22Rv1 (cell line): ENCODE measurements around the gene AGBL3.
"Not testable (repeated sequence)": the region's sequence is repeated elsewhere in the genome, so short reads cannot be mapped to it uniquely, and the experiment has no call there.

Experiments
- H3K27ac ChIP-seq: fragments of 450-650 bp; 2 replicates; pipeline ENCODE4 v1.5.1; 2017
- ZFX ChIP-seq: fragments of 450-650 bp; IDR thresholded peaks from 2 replicates; pipeline ENCODE4 v1.6.1; 2017; ENCODE audit warnings: antibody characterized with exemption, borderline replicate concordance
- TF ChIP-seq, protein P1 (sequence below): fragments of 450-650 bp; IDR thresholded peaks from 2 replicates; pipeline ENCODE4 v1.5.1; 2017; ENCODE audit warnings: mild to moderate bottlenecking

The AGBL3 gene

DNA sequence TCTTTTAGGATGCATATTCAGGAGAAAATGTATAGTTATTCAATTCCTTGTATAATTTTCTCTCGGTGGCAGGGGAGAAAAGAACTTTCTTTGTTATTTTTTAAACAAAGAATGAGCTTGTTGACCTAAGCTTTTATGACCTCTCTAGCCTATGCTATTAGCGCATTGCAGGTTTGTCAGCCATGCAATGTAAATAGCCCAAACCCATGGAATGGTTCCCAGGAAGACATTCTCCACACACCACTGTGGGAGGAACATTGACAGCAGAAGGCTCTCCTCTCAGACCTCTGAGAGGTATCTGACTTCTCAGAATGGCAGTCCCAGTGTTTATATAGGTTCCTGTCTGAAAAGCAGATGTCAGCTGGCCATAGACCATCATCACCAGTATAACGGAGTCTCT is 19.6 kb upstream of the AGBL3 start:
- peak overlapping the region; percentile 90 for H3K27ac ChIP-seq

DNA sequence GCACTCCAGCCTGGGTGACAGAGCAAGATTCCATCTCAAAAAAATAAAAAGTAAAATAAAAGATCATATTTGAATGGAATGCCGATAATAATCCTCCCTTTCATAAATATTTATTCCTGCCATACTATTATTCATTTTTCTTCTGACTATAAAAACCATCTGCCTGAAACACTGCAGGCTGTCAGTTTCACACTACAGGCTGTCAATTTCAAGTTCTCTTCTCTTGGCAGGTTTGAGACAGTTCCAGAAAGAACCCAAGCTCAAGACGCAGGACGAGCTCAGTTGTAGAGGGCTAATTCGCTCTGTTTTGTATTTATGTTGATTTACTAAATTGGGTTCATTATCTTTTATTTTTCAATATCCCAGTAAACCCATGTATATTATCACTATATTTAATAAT is 18.2 kb upstream of the AGBL3 start:
- peak overlapping the region; percentile 90; the same call in 1 of the 2 replicates for H3K27ac ChIP-seq
- TF ChIP-seq, protein P1, sequence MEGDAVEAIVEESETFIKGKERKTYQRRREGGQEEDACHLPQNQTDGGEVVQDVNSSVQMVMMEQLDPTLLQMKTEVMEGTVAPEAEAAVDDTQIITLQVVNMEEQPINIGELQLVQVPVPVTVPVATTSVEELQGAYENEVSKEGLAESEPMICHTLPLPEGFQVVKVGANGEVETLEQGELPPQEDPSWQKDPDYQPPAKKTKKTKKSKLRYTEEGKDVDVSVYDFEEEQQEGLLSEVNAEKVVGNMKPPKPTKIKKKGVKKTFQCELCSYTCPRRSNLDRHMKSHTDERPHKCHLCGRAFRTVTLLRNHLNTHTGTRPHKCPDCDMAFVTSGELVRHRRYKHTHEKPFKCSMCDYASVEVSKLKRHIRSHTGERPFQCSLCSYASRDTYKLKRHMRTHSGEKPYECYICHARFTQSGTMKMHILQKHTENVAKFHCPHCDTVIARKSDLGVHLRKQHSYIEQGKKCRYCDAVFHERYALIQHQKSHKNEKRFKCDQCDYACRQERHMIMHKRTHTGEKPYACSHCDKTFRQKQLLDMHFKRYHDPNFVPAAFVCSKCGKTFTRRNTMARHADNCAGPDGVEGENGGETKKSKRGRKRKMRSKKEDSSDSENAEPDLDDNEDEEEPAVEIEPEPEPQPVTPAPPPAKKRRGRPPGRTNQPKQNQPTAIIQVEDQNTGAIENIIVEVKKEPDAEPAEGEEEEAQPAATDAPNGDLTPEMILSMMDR = no peak
- no peak for TF ChIP-seq ZFX

More for the DNA sequence above, 19.6 kb upstream of the AGBL3 start:
- TF ChIP-seq, protein P1 = no peak
- TF ChIP-seq ZFX = no peak

DNA sequence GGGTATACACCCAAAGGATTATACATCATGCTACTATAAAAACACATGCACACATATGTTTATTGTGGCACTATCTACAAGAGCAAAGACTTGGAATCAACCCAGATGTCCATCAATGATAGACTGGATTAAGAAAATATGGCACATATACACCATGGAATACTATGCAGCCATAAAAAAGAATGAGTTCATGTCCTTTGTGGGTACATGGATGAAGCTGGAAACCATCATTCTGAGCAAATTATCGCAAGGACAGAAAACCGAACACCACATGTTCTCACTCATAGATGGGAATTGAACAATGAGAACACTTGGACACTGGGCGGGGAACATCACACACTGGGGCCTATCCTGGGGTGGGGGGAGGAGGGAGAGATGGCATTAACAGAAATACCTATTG is 4.7 kb upstream of the AGBL3 start:
- H3K27ac ChIP-seq = not testable (repeated sequence)

DNA sequence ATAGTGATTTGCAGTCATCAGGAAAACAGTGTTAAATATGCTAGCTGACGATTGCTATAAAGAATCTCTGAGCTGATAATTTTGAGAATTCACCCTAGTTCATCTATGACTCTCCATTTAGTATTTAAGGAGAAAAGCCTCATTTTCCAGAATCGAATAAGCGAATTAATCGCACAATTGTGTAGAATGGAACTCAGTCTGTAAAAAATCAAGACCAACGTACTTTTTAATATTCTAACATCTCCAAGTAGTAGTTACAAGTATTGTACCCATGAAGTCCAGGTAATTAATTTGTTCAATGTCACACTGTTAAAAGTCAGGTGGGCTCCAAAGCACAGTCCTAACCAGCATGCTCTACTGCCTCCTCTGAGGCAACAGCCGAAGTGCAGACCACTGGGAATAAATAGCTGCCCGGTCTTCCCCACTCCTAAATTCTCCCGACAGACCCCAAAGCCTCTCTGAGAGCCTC is 380 bp upstream of the AGBL3 start:
- peak overlapping the region; percentile 93 for H3K27ac ChIP-seq
- no peak for TF ChIP-seq ZFX
- TF ChIP-seq, protein P1 = no peak

DNA sequence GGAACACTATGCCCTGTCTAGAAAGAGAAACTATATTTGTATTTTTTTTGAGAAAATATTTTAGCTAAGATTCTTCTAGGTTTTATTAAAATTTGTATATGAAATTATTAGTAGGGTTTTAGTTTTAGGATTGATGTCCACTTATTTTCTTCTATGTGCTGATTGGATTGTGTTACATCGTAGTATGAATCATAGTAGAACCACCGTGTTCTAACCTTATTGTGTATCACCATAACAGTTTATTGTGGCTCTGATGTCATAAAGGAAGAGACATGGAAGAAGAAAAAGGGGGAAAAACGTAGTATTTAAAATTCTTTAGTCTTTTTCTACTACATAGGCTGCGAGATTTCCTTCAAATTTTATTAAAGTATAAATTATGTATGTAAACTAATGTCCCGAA is 1.9 kb downstream of the AGBL3 start:
- no peak for TF ChIP-seq ZFX
- TF ChIP-seq, protein P1 = no peak
- no peak overlapping the region for H3K27ac ChIP-seq

DNA sequence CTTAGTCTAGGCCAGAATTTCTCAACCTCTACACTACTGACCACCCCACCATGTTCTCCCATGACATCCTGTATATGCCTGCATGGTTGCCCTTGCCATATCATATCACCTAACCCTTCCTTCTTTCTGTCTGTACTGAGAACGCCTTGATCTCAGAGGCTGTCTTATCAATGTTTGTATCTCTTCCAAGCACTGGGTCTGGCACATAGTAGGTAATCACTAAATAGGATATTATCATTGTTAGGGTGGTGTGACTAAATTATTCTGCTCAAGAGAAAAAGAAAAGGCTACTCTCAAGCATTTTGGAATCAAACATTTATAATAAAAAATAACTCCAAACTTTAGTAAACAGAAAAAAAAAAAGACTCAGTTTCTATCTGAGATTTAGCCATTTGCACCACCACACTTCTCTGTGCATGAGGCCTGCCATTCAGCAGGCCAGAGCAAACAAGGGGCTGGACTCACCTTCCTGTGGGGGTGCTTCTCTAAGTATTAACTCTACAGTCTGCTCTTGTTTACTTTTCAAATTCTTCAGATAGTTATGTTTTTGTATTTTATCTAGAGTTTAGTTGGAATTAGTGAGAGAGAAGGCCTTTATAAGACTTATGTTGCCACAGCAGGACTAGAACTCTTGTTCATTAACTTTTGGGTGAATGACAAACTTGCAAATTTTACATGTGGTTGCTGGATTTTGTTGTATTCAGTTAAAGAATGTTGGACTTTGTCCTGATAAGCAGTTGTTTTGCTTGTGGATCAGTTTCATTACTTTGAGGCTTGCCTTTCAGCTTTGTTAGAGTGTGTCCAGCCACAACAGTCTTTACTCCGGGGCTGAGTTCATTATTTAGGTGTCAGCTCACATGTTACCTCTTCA is 5.4 kb downstream of the AGBL3 start:
- H3K27ac ChIP-seq = peak overlapping the region; percentile 5
- TF ChIP-seq ZFX = no peak
- TF ChIP-seq, protein P1 = no peak

DNA sequence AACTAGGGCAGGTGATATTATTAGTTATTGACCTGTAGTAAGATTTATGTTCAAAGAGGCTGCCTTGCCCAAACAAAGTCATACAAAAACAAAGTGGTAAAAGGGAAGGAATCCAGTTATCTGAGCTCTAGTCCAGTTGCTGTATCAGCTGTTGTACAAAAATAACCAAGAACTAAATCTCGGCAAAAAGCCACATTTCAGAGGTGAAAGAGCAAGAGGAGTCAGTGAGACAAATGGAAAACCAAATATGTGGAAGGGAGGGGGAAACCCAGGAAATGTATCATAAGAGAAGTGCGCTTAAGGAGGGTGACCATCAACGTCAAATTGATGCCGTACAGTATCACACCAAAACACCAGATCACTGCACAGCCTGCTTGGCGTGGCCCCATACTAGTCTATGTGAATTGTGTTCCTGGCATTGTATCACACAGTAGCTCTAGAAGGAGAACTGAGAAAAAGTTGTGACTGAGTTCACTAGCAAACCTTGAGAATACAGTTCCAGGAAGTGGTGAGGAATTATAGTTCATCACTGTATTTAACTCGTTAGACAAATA is 6.4 kb downstream of the AGBL3 start:
- TF ChIP-seq ZFX = no peak
- TF ChIP-seq, protein P1 = no peak
- no peak overlapping the region for H3K27ac ChIP-seq
